Spleen (tissue), 7 donors: ENCODE measurements around the gene VANGL2.

Experiments used
- CTCF ChIP-seq, 11 experiments: fragments of 200-600 bp in 7 of 11; fragments of 450-650 bp in 4 of 11; sonication (generic) in 4 of 11; IDR thresholded peaks in 8 of 11; conservative IDR thresholded peaks in 3 of 11; 1 replicate in 7 of 11; 2 replicates in 4 of 11; pipeline versions ENCODE4 v1.4.0 to v1.8.0; 2016 to 2021; ENCODE audit warnings: antibody characterized with exemption in 11 of 11, inconsistent platforms in 4 of 11, mild to moderate bottlenecking in 1 of 11
- POLR2A ChIP-seq, 3 donors: fragments of 450-650 bp; IDR thresholded peaks; one replicate each; pipeline ENCODE4 v1.5.1; 2017; ENCODE audit warnings: antibody characterized with exemption in 3 of 3, mild to moderate bottlenecking in 1 of 3
- donor health status: DM: no; HTN: no; CAD: no; lungs with moderate emphysema.
- donor health status: DM: no; HTN: no; CAD: no.
- donor health status: DM: no; HTN: no; CAD: no.

- TF ChIP-seq POLR2A (IDR thresholded peaks at IDR 0.05), result no peak
- TF ChIP-seq CTCF (IDR thresholded peaks at IDR 0.05 in 8 of 11, conservative IDR thresholded peaks at IDR 0.05 in 3 of 11), result no peak
Observed at GRCh38 chr1:160398823-160399222, 1.5 kb upstream of the VANGL2 start.
